Measurements from ENCODE around the gene RAPGEF5. TPM values are rescaled to one million over a fixed set of nuclear protein-coding genes. Genes with fewer than 3 reads are reported as not detected.

The RAPGEF5 gene
- total and polyA plus RNA-seq, 2 experiments from 2014 or later: 0.21 TPM; not detected in 1

- TF ChIP-seq, protein P1, sequence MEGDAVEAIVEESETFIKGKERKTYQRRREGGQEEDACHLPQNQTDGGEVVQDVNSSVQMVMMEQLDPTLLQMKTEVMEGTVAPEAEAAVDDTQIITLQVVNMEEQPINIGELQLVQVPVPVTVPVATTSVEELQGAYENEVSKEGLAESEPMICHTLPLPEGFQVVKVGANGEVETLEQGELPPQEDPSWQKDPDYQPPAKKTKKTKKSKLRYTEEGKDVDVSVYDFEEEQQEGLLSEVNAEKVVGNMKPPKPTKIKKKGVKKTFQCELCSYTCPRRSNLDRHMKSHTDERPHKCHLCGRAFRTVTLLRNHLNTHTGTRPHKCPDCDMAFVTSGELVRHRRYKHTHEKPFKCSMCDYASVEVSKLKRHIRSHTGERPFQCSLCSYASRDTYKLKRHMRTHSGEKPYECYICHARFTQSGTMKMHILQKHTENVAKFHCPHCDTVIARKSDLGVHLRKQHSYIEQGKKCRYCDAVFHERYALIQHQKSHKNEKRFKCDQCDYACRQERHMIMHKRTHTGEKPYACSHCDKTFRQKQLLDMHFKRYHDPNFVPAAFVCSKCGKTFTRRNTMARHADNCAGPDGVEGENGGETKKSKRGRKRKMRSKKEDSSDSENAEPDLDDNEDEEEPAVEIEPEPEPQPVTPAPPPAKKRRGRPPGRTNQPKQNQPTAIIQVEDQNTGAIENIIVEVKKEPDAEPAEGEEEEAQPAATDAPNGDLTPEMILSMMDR (IDR thresholded peaks at IDR 0.05; ENCODE audit: low read depth, low read length): no peak
- H3K27ac ChIP-seq: no peak overlapping the region
- H3K4me1 ChIP-seq (ENCODE audit: low read depth): no peaks in the 10 kb centered on the region
- H3K27me3 ChIP-seq: no peaks in the 10 kb centered on the region
- no peak overlapping the region for H3K4me3 ChIP-seq
- no peaks in the 10 kb centered on the region for H3K36me3 ChIP-seq
- no peaks in the 10 kb centered on the region for H3K9me3 ChIP-seq (ENCODE audit: low read depth)
- DNase-seq (ENCODE audit: low read depth in 1 of 2, low spot score in 1 of 2): no peak
Observed at GRCh38 chr7:22120391-22121053, 236.4 kb downstream of the RAPGEF5 start.

GRCh38 chr7:22117222-22117621 lies 239.7 kb downstream of the RAPGEF5 start:
- no peaks in the 10 kb centered on the region for H3K4me1 ChIP-seq (ENCODE audit: low read depth)
- H3K9me3 ChIP-seq (ENCODE audit: low read depth): no peaks in the 10 kb centered on the region
- TF ChIP-seq, protein P1 (IDR thresholded peaks at IDR 0.05; ENCODE audit: low read depth, low read length): no peak
- H3K27ac ChIP-seq: no peak overlapping the region
- no peak overlapping the region for H3K4me3 ChIP-seq
- no peaks in the 10 kb centered on the region for H3K27me3 ChIP-seq
- no peaks in the 10 kb centered on the region for H3K36me3 ChIP-seq
- DNase-seq (ENCODE audit: low read depth in 1 of 2, low spot score in 1 of 2): no peak

DNA sequence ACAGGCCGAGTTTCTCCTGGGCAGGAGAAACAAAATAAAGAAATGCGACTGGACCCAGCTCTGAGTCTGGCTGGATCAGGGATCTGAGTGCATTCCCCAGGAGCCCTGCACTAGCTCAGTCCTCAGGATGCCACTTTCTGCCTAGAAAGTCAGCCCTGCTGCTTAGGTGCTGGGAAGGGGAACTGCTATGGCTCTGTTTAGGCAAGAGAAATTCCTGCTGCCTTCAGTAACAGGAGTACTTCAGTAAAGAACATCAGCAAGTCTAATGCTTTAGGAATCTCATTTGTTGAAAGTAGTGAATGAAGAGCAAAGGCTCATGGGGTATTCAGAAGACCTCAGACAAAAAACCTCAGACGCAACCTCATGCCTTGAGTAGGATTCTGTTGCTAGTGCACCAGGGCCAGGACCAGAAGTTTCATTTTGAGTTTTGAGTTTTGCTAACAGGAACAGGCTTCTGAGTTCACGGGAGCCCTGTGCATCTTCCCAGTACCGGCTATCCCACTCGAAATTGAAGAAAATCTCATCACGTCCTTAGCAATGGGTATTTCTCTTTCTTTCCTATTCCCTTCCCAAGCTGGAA lies 240.4 kb downstream of the RAPGEF5 start:
- no peak overlapping the region for H3K27ac ChIP-seq
- no peak for DNase-seq (ENCODE audit: low read depth in 1 of 2, low spot score in 1 of 2)
- TF ChIP-seq, protein P1 (IDR thresholded peaks at IDR 0.05; ENCODE audit: low read depth, low read length): no peak
- H3K4me1 ChIP-seq (ENCODE audit: low read depth): no peaks in the 10 kb centered on the region
- H3K27me3 ChIP-seq: no peaks in the 10 kb centered on the region
- H3K9me3 ChIP-seq (ENCODE audit: low read depth): no peaks in the 10 kb centered on the region
- H3K36me3 ChIP-seq: no peaks in the 10 kb centered on the region
- no peak overlapping the region for H3K4me3 ChIP-seq

DNA sequence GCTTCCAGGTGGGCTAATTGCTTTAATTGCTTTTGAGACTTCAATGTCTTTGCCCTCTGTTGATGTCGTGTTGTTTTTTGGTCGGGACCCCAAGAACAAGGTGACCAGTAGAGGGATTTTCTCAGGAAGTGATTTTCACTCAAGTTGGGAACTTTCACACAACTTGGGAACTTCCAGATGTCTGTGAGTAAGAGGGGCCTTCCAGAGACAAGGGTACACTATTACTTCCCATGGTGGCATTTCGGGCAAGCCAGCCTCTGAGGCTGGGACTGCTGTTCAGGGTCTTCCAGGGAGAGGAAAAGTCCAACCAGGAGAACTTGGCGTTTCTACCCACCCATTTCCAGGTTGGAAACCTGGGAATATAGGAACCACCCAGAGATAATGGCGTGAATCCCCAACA lies 241.3 kb downstream of the RAPGEF5 start:
- H3K4me1 ChIP-seq (ENCODE audit: low read depth): no peaks in the 10 kb centered on the region
- no peaks in the 10 kb centered on the region for H3K9me3 ChIP-seq (ENCODE audit: low read depth)
- no peak overlapping the region for H3K27ac ChIP-seq
- H3K36me3 ChIP-seq: no peaks in the 10 kb centered on the region
- no peak overlapping the region for H3K4me3 ChIP-seq
- TF ChIP-seq, protein P1 (IDR thresholded peaks at IDR 0.05; ENCODE audit: low read depth, low read length): no peak
- no peak for DNase-seq (ENCODE audit: low read depth in 1 of 2, low spot score in 1 of 2)
- H3K27me3 ChIP-seq: no peaks in the 10 kb centered on the region

- Histone ChIP-seq H3K36me3 (no peaks in the 10 kb centered on the region), H3K4me3 (no peak overlapping the region), H3K4me1 (ENCODE audit: low read depth) (no peaks in the 10 kb centered on the region), H3K9me3 (ENCODE audit: low read depth) (no peaks in the 10 kb centered on the region), H3K27ac (no peak overlapping the region), H3K27me3 (no peaks in the 10 kb centered on the region)
- DNase-seq (ENCODE audit: low read depth in 1 of 2, low spot score in 1 of 2): no peak
- TF ChIP-seq, protein P1 (IDR thresholded peaks at IDR 0.05; ENCODE audit: low read depth, low read length): no peak
Observed at GRCh38 chr7:22114440-22114981, 242.4 kb downstream of the RAPGEF5 start.

Data from cardiac muscle cell (in vitro differentiated cells and primary cell).